Lower leg skin (tissue), 3 donors: ENCODE results near the gene FBLN2.

Experiments used
- POLR2A ChIP-seq, 2 donors: fragments of 450-650 bp; IDR thresholded peaks; one replicate each; pipeline ENCODE4 v1.6.1; 2016 to 2017; ENCODE audit warnings: antibody characterized with exemption in 2 of 2, mild to moderate bottlenecking in 1 of 2, moderate library complexity in 1 of 2
- TF ChIP-seq, protein P1 (sequence below), 3 donors: fragments of 450-650 bp; IDR thresholded peaks; one replicate each; pipeline ENCODE4 v1.5.1; 2016; ENCODE audit warnings: antibody characterized with exemption in 3 of 3, mild to moderate bottlenecking in 3 of 3, moderate library complexity in 2 of 3

- TF ChIP-seq, protein P1, sequence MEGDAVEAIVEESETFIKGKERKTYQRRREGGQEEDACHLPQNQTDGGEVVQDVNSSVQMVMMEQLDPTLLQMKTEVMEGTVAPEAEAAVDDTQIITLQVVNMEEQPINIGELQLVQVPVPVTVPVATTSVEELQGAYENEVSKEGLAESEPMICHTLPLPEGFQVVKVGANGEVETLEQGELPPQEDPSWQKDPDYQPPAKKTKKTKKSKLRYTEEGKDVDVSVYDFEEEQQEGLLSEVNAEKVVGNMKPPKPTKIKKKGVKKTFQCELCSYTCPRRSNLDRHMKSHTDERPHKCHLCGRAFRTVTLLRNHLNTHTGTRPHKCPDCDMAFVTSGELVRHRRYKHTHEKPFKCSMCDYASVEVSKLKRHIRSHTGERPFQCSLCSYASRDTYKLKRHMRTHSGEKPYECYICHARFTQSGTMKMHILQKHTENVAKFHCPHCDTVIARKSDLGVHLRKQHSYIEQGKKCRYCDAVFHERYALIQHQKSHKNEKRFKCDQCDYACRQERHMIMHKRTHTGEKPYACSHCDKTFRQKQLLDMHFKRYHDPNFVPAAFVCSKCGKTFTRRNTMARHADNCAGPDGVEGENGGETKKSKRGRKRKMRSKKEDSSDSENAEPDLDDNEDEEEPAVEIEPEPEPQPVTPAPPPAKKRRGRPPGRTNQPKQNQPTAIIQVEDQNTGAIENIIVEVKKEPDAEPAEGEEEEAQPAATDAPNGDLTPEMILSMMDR (IDR thresholded peaks at IDR 0.05) = no peak
- TF ChIP-seq POLR2A (IDR thresholded peaks at IDR 0.05) = no peak
Measured at GRCh38 chr3:13543253-13543652, 5.7 kb upstream of the FBLN2 start.
